NOMO-1 treated with dmso at 0.1 percent for 144 hours (cell line): ENCODE measurements around the gene FBXW9.
"Not testable (repeated sequence)": the region's sequence is repeated elsewhere in the genome, so short reads cannot be mapped to it uniquely, and the experiment has no call there.

Experiments used
- DNase-seq: peaks from one replicate; lab custom pipeline; 2025; ENCODE audit not compliant: unreplicated experiment; lab: John Stamatoyannopoulos, UW

The FBXW9 gene

GRCh38 chr19:12657966-12658365 is 38.5 kb downstream of the FBXW9 start:
- no peak for DNase-seq

GRCh38 chr19:12656899-12657571 is 39.4 kb downstream of the FBXW9 start:
- no peak for DNase-seq

- DNase-seq = no peak
Observed at GRCh38 chr19:12655546-12655945, 40.9 kb downstream of the FBXW9 start.

- no peak for DNase-seq
Observed at GRCh38 chr19:12652219-12652618, 44.2 kb downstream of the FBXW9 start.

GRCh38 chr19:12649941-12650340 is 46.5 kb downstream of the FBXW9 start:
- DNase-seq = no peak

GRCh38 chr19:12648088-12648487 is 48.3 kb downstream of the FBXW9 start:
- no peak for DNase-seq

- DNase-seq = no peak
Observed at GRCh38 chr19:12647490-12648071, 48.9 kb downstream of the FBXW9 start.

- DNase-seq = no peak
Observed at GRCh38 chr19:12647047-12647446, 49.4 kb downstream of the FBXW9 start.

- DNase-seq = no peak
Observed at GRCh38 chr19:12646551-12646950, 49.9 kb downstream of the FBXW9 start.

- not testable (repeated sequence) for DNase-seq
Observed at GRCh38 chr19:12643716-12644115, 52.7 kb downstream of the FBXW9 start.

- DNase-seq = no peak
Observed at GRCh38 chr19:12642506-12642905, 53.9 kb downstream of the FBXW9 start.

GRCh38 chr19:12641456-12641855 is 55.0 kb downstream of the FBXW9 start:
- no peak for DNase-seq

- DNase-seq = peak; percentile 72
Observed at GRCh38 chr19:12639901-12640613, 56.4 kb downstream of the FBXW9 start.
